GM12801 (cell line): Measurements from ENCODE around the gene TM7SF3.

ENCODE experiments used
- CTCF ChIP-seq: IDR thresholded peaks from one replicate; pipeline ENCODE4 v1.5.1; 2011; ENCODE audit warnings: control low read depth; ENCODE audit not compliant: insufficient read length; ENCODE audit errors: extremely low read depth

TM7SF3 gene

GRCh38 chr12:27024291-27024690 lies 10.1 kb upstream of the TM7SF3 start:
- no peak for TF ChIP-seq CTCF

- TF ChIP-seq CTCF = no peak
Measured at GRCh38 chr12:27020761-27021160, 6.6 kb upstream of the TM7SF3 start.

GRCh38 chr12:27018037-27018436 lies 3.9 kb upstream of the TM7SF3 start:
- TF ChIP-seq CTCF = no peak

- TF ChIP-seq CTCF = no peak
Measured at GRCh38 chr12:27015730-27016076, 1.5 kb upstream of the TM7SF3 start.

- no peak for TF ChIP-seq CTCF
Measured at GRCh38 chr12:27014859-27015729, 910 bp upstream of the TM7SF3 start.

- TF ChIP-seq CTCF = no peak
Measured at GRCh38 chr12:27013611-27014084, 536 bp downstream of the TM7SF3 start.

- no peak for TF ChIP-seq CTCF
Measured at GRCh38 chr12:27012982-27013255, 1.3 kb downstream of the TM7SF3 start.
